Renal cortical epithelial cell (primary cell): Measurements from ENCODE around the gene STK36. TPM values are rescaled to one million over a fixed set of nuclear protein-coding genes. Genes with fewer than 3 reads are reported as not detected.

Experiments used
- DNase-seq: peaks from one replicate; pipeline ENCODE4 v3.0.0-alpha.2; 2011; ENCODE audit warnings: low read depth
- total RNA-seq: library from RNA; depleted of rRNA; stranded (reverse); fragments of >200 nt; gene quantifications from 2 replicates; pipeline ENCODE4 v1.2.3, GENCODE V29; 2014

The STK36 gene
- total RNA-seq, 1 donor from 2014 or later: 50.5 TPM

- DNase-seq: no peak
These were observed 75.1 kb downstream of the STK36 start for GRCh38 chr2:218746960-218747359.

GRCh38 chr2:218748741-218749441, 77.0 kb downstream of the STK36 start:
- no peak for DNase-seq

Other genes with a start within 250 kb of the STK36 start
- gene USP37, start 103.7 kb upstream of the STK36 start, total RNA-seq: 9.2 and 12.2 TPM in 2 replicates
- 29.4 and 43.9 TPM in 2 replicates for gene CNOT9, start 103.2 kb upstream of the STK36 start, total RNA-seq
- gene PLCD4, start 64.2 kb upstream of the STK36 start, total RNA-seq: 2.9 and 3.0 TPM in 2 replicates
- 3.5 and 15.6 TPM in 2 replicates for gene ZNF142, start 12.5 kb upstream of the STK36 start, total RNA-seq
- gene BCS1L, start 12.4 kb upstream of the STK36 start, total RNA-seq: 30.0 and 35.6 TPM in 2 replicates
- gene RNF25, start 84 bp upstream of the STK36 start, total RNA-seq: 21.1 and 29.5 TPM in 2 replicates
- 4.9 and 17.9 TPM in 2 replicates for gene TTLL4, start 38.7 kb downstream of the STK36 start, total RNA-seq
- gene CYP27A1, start 110.1 kb downstream of the STK36 start, total RNA-seq: 18.6 and 42.8 TPM in 2 replicates
- gene PRKAG3, start 159.7 kb downstream of the STK36 start, total RNA-seq: not detected in 2 replicates
- gene WNT6, start 187.7 kb downstream of the STK36 start, total RNA-seq: 3.5 TPM in 1 of 2 replicates, not detected in the other
- gene WNT10A, start 208.8 kb downstream of the STK36 start, total RNA-seq: 13.5 and 21.5 TPM in 2 replicates